ENCODE results near the gene ADGRF3.
"Not testable (repeated sequence)": the region's sequence is repeated elsewhere in the genome, so short reads cannot be mapped to it uniquely, and the experiment has no call there.

ADGRF3 gene

GRCh38 chr2:26270373-26270772 is 76.2 kb downstream of the ADGRF3 start:
- no peak for DNase-seq

GRCh38 chr2:26269571-26270158 is 76.9 kb downstream of the ADGRF3 start:
- no peak for DNase-seq

GRCh38 chr2:26268670-26269385 is 77.8 kb downstream of the ADGRF3 start:
- not testable (repeated sequence) for DNase-seq

GRCh38 chr2:26268213-26268612 is 78.4 kb downstream of the ADGRF3 start:
- DNase-seq: no peak

GRCh38 chr2:26258836-26259235 is 87.8 kb downstream of the ADGRF3 start:
- DNase-seq: not testable (repeated sequence)

All from NCI-H2171 treated with DMSO at 0.1 percent for 48 hours (cell line).